Activated T-cell treated with anti-CD3 and anti-CD28 coated beads, Interleukin-2, amount 50 U/mL, for 1 hour (primary cell): ENCODE data around the gene ACTL10.
"Not testable (repeated sequence)": the region's sequence is repeated elsewhere in the genome, so short reads cannot be mapped to it uniquely, and the experiment has no call there.

ENCODE experiments used
- DNase-seq: peaks from one replicate; pipeline ENCODE4 v3.0.0-alpha.2; 2020

The ACTL10 gene

DNA sequence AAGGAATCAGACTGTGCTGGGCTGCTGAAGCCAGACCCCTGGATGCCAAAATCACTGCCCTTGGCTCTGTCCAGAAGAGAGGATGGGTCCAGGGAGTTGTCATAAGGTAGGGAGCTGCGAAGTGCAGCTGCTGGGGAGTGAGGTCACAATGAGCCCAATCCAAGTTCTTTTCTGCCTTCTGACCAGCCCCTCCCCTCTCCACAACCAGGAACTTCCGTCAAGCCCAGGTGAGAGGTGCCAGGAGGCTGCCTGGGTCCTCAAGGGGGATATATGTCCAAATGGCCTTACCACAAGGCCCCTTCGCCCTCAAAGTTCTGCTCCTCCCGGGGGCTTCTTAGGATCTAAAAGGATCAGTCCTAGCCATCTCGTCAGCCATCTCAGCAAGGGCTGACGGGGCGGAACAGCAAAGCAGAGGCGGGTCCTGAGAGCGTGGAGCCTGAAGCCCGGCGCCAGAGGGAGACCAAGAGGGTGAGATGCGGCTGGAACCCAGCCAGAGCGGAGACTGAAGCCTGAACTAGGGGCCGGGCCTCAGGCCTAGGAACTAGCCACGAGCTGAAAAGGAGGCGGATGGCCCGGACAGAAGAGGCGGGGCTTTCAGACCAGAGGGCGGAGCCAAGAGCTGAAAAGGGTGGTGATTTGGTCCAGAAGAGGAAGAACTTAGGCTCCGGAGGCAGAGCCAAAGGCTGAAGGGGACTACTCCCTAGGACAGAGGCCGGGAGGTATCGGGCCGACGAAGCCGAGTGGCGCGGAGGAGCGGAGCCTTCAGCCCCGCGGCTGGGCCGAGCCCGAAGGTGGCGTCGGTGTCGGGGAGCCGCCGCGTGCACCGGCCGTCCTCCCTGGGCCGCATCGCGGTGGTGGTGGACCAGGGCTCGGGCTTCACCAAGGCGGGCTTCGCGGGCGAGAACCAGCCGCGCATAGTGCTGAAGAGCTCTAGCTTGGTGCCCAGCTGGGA, at the start of gene ACTL10:
ACTL10 (plus strand) TSS at position 651 of the 952 bp plus-strand sequence. CDS start 555 bp downstream, outside the sequence.
- DNase-seq = peak; percentile 82

DNA sequence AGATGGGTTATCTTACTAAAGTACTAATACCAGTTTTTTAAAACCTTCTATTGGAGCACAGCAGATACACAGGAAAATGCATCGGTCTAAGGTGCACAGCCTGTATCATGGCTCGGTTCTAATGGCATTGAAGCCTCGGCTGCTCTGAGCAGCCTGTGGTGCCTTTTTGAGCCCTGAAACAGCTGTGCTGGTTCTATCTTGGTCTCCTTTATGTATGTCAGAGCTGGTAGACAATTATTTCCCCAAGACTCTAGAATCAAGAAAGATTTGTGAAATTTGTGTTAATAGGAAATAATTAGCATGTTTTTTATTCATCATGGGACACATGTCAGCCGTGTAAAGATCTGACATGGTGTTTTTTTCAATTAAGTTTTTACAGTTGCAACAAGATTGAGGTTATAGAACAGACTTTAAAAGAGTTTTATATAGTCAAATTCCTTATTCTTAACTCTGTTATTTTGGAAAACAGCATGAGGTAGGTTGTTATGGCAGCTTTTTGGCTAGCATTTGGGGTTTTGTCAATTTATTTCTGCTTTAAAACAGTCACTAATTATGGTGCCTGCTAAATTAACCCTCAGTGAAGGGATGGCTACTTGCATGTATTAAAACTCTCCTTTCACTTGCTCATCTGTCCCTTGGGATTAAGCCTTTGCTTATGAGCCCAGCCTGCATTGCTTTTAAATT, 44.9 kb upstream of the ACTL10 start:
- DNase-seq = no peak

DNA sequence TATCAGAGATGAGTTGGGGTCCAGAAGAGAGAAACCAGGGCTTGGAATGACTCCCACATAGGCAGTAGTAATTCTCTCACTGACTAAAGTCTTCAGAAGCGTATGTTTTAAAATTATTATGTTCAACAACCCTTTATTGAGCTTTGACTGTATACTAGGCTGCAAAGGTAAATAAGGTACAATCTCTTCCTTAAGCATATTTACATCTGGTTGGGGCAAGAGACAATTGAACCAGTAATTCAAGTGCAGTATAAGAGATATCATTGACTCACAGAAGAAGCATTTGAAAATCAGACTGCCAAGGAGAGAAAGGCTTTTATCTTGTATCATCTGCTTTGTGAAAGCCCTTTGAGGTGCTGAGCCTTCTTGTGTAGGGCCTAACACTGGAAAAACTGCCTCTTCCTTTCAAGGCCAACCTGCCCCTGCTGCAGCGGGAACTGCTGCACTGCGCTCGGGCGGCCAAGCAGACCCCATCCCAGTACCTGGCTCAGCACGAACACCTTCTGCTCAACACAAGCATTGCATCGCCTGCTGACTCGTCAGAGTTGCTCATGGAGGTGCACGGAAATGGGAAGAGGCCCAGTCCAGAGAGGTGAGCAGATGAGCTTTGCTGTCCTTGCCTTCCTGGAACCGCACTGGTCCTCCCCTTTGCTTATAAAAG, 43.9 kb upstream of the ACTL10 start:
- DNase-seq = no peak

DNA sequence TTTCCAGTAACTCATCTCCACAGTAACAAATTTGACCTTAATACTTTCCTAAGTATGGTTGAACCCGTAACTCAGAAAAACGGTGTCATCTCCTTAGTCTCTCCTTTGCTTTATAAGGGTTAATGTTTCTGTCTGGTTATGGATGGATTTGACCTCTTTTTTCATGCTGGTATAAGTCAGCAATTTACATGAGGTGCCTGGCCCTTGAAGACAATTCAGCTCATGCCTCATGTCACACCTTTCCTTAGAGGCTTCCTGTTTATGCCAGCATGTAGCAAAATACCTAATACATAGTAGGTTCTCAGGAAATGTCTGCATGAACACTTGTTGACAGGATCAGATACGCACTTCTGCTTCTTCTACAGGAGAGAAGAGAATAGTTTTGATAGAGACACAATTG, 42.3 kb upstream of the ACTL10 start:
- no peak for DNase-seq

- DNase-seq = no peak
Measured at GRCh38 chr20:33626190-33626589, 40.6 kb upstream of the ACTL10 start.

DNA sequence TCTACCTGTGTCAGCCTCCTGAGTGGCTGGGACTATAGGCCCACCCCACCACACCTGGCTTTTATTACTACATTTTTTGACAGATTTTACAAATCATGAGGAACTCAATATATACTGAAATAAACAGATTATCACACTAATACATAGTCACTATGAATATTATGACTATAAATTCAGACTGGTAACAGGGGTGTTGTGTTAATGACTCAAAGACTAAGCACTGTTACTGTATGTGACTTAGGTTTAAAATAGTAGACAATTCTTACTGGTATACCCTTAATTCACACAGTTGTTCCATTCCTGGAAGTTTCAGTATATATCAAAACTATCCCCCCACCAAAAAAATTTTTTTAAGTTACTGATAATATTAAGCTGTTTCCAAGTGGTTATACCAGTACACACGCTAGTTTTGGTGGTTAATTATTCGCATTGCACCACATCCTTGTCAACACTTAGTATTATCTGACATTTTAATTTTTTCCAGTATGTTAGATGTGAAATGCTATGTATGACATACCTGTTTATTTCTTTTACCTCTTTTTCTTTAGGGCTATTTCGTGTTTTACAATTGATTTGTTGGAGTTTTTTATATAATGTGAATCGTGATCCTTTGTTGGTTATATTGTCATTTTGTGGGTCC, 39.0 kb upstream of the ACTL10 start:
- DNase-seq = no peak

- no peak for DNase-seq
Measured at GRCh38 chr20:33629533-33629932, 37.2 kb upstream of the ACTL10 start.

- no peak for DNase-seq
Measured at GRCh38 chr20:33629979-33630378, 36.8 kb upstream of the ACTL10 start.

GRCh38 chr20:33630507-33630906, 36.2 kb upstream of the ACTL10 start:
- no peak for DNase-seq

GRCh38 chr20:33631910-33632309, 34.8 kb upstream of the ACTL10 start:
- not testable (repeated sequence) for DNase-seq

GRCh38 chr20:33635341-33635740, 31.4 kb upstream of the ACTL10 start:
- DNase-seq = no peak

- DNase-seq = no peak
Measured at GRCh38 chr20:33636776-33637175, 30.0 kb upstream of the ACTL10 start.

DNA sequence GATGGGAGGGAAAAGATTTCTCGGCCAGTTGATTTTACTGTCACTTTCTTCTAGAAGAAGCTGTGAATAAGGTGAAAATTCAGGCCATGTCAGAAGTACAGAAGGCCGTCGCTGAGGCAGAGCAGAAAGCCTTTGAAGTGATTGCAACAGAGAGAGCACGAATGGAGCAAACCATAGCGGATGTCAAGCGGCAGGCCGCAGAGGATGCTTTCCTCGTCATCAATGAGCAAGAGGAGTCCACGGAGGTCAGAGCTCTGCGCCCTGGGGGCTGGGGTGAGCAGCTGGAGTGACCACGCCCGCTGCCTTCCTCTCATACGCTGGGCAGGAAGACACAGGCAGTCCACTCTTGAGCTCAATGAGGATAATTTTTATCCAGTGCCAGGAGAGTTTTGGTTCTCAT, 26.5 kb upstream of the ACTL10 start:
- no peak for DNase-seq

DNA sequence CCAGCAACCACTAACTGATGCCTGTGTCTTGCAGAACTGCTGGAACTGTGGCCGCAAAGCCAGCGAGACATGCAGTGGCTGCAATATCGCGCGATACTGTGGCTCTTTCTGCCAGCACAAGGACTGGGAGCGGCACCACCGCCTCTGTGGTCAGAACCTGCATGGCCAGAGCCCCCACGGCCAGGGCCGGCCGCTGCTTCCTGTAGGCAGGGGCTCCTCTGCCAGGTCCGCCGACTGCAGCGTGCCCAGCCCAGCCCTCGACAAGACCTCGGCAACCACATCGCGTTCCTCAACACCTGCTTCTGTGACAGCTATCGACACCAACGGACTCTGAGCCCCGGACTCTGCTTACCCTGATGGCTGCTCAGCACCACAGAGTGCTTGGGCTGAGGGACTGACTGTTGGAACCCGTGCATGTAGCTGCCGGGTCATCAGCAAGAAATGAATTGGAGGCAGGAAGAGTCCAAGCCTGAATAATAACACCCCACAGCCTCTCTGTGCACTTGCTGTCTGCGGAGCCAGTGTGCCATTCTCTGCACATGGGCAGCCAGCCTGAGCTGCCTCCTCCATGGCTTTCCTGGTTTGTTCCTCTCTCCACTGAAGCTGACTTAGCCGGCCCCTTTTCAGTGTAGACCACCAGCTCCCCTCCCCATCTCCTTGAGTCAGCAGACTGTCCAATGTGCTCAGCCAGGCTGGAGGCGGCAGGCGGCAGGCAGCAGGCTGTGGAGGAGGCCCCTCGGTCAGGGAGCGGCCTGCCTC, 22.3 kb upstream of the ACTL10 start:
- no peak for DNase-seq

GRCh38 chr20:33645072-33645358, 21.7 kb upstream of the ACTL10 start:
- DNase-seq = no peak

GRCh38 chr20:33645396-33645795, 21.3 kb upstream of the ACTL10 start:
- DNase-seq = no peak

GRCh38 chr20:33646191-33646590, 20.6 kb upstream of the ACTL10 start:
- no peak for DNase-seq

- not testable (repeated sequence) for DNase-seq
Measured at GRCh38 chr20:33646959-33647602, 19.7 kb upstream of the ACTL10 start.

- DNase-seq = no peak
Measured at GRCh38 chr20:33647603-33648395, 18.9 kb upstream of the ACTL10 start.

DNA sequence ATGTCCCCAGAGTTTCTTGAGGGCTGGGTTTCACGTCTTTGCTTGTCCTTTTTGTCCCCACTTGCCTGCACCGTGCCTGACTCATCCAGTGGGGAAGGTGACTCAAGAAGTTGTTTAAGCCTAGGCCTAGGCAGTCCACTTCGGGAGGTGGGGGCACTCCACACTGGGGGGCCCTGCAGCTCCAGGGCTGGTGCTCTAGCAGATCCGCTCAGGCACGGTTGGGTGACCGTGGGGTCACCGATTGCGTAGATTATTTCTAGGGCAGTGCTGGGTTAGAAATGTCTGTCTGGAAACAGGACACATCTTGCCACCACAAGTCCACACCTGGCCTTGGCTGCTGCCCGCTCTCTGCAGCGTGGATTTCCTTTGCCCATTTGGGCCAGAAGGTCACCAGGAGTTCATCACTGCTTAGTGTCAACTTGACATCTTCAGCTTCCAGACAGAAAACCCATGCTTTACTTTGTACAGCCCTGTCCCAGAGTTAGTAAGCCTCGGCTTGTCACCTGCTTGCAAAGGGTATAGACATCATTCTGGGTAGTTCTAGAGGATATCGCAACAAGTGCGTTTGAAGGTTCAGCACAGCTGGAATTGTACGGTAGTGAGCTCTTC, 18.2 kb upstream of the ACTL10 start:
- DNase-seq = no peak
